Endothelial cell (in vitro differentiated cells): Measurements from ENCODE around the gene PTPRJ. TPM values are rescaled to one million over a fixed set of nuclear protein-coding genes. Genes with fewer than 3 reads are reported as not detected.

ENCODE experiments used
- DNase-seq: peaks from one replicate; pipeline ENCODE4 v3.0.0; 2021; ENCODE audit warnings: low spot score
- H3K27ac Mint-ChIP-seq: one replicate; pipeline ENCODE4 v1.8.0; 2021; ENCODE audit warnings: mixed read lengths, inconsistent platforms; ENCODE audit not compliant: unreplicated experiment
- H3K27me3 Mint-ChIP-seq: one replicate; pipeline ENCODE4 v1.8.0; 2021; ENCODE audit warnings: mild to moderate bottlenecking, moderate library complexity, mixed read lengths, inconsistent platforms; ENCODE audit not compliant: unreplicated experiment
- H3K36me3 Mint-ChIP-seq: one replicate; pipeline ENCODE4 v1.8.0; 2021; ENCODE audit warnings: mild to moderate bottlenecking, low read depth, mixed read lengths, inconsistent platforms; ENCODE audit not compliant: unreplicated experiment
- H3K4me1 Mint-ChIP-seq: one replicate; pipeline ENCODE4 v1.8.0; 2021; ENCODE audit warnings: mild to moderate bottlenecking, mixed read lengths, inconsistent platforms; ENCODE audit not compliant: unreplicated experiment
- H3K4me3 Mint-ChIP-seq: one replicate; pipeline ENCODE4 v1.8.0; 2021; ENCODE audit warnings: mild to moderate bottlenecking, mixed read lengths, inconsistent platforms; ENCODE audit not compliant: unreplicated experiment
- H3K9me3 Mint-ChIP-seq: one replicate; pipeline ENCODE4 v1.8.0; 2021; ENCODE audit warnings: mixed read lengths, inconsistent platforms; ENCODE audit not compliant: unreplicated experiment
- CTCF ChIP-seq: fragments of 200-600 bp; sonication (generic); IDR thresholded peaks from one replicate; pipeline ENCODE4 v1.5.0; 2021; ENCODE audit warnings: antibody characterized with exemption; ENCODE audit not compliant: unreplicated experiment
- total RNA-seq: library from RNA; stranded (reverse); fragmentation: NEBNext Ultra II Directional; extraction: Animal tissue kit (Norgen Biotek cat#: 25700); gene quantifications from one replicate; pipeline ENCODE4 v1.2.1, GENCODE V29; 2021; ENCODE audit not compliant: unreplicated experiment

Gene PTPRJ
- total RNA-seq, 1 donor from 2014 or later: 1.6 TPM

GRCh38 chr11:48077251-48077650, 96.9 kb downstream of the PTPRJ start:
- Mint-ChIP-seq H3K27me3 (peaks cover 4% of the 10 kb centered on the region), H3K4me3 (no peak overlapping the region), H3K9me3 (no peaks in the 10 kb centered on the region), H3K36me3 (no peaks in the 10 kb centered on the region), H3K27ac (no peak overlapping the region), H3K4me1 (peaks cover 3% of the 10 kb centered on the region)
- DNase-seq: no peak
- TF ChIP-seq CTCF: no peak

DNA sequence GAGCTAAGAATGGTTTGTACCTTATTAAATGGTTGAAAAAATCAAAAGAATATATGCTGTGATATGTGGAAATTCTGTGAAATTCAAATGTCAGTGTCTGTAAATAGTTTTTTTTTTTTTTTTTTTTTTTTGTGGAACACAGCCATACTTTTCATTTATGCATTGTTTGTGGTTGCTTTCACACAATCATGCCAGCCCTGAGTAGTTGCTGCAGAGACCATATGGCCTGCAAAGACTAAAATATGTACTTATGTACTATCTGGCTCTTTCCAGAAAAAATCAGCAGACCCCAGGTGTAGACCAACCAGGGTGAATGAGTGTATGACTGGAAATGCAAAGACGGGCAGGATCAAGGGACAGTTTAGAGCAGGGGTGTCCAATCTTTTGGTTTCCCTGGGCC, 98.3 kb downstream of the PTPRJ start:
- no peak for TF ChIP-seq CTCF
- H3K27ac Mint-ChIP-seq: no peak overlapping the region

GRCh38 chr11:48079596-48079995, 99.2 kb downstream of the PTPRJ start:
- no peaks in the 10 kb centered on the region for H3K9me3 Mint-ChIP-seq
- H3K27ac Mint-ChIP-seq: no peak overlapping the region
- H3K4me1 Mint-ChIP-seq: peaks cover 3% of the 10 kb centered on the region
- no peak for DNase-seq
- H3K27me3 Mint-ChIP-seq: peaks cover 6% of the 10 kb centered on the region
- H3K36me3 Mint-ChIP-seq: no peaks in the 10 kb centered on the region
- no peak overlapping the region for H3K4me3 Mint-ChIP-seq
- TF ChIP-seq CTCF: no peak

More for the DNA sequence above, 98.3 kb downstream of the PTPRJ start:
- Mint-ChIP-seq H3K4me1 (peaks cover 3% of the 10 kb centered on the region), H3K36me3 (no peaks in the 10 kb centered on the region), H3K27me3 (peaks cover 6% of the 10 kb centered on the region), H3K4me3 (no peak overlapping the region), H3K9me3 (no peaks in the 10 kb centered on the region)
- DNase-seq: no peak

- H3K27me3 Mint-ChIP-seq: peaks cover 6% of the 10 kb centered on the region
- no peak overlapping the region for H3K4me3 Mint-ChIP-seq
- H3K27ac Mint-ChIP-seq: no peak overlapping the region
- no peak for TF ChIP-seq CTCF
- no peaks in the 10 kb centered on the region for H3K36me3 Mint-ChIP-seq
- H3K4me1 Mint-ChIP-seq: peaks cover 3% of the 10 kb centered on the region
- DNase-seq: no peak
- no peaks in the 10 kb centered on the region for H3K9me3 Mint-ChIP-seq
Measured at GRCh38 chr11:48080301-48080861, 100.0 kb downstream of the PTPRJ start.

GRCh38 chr11:48081151-48082010, 101.0 kb downstream of the PTPRJ start:
- Mint-ChIP-seq H3K9me3 (no peaks in the 10 kb centered on the region), H3K27me3 (peaks cover 6% of the 10 kb centered on the region), H3K27ac (no peak overlapping the region), H3K4me1 (peaks cover 3% of the 10 kb centered on the region), H3K4me3 (no peak overlapping the region), H3K36me3 (no peaks in the 10 kb centered on the region)
- DNase-seq: no peak
- TF ChIP-seq CTCF: no peak
